ENCODE data around the gene SUMO1. TPM values are rescaled to one million over a fixed set of nuclear protein-coding genes. Genes with fewer than 3 reads are reported as not detected.
"Not testable (repeated sequence)": the region's sequence is repeated elsewhere in the genome, so short reads cannot be mapped to it uniquely, and the experiment has no call there.

The SUMO1 gene
- total RNA-seq, result 10 to 100 TPM; 45.2 to 55.5 (median 52.7) TPM

DNA sequence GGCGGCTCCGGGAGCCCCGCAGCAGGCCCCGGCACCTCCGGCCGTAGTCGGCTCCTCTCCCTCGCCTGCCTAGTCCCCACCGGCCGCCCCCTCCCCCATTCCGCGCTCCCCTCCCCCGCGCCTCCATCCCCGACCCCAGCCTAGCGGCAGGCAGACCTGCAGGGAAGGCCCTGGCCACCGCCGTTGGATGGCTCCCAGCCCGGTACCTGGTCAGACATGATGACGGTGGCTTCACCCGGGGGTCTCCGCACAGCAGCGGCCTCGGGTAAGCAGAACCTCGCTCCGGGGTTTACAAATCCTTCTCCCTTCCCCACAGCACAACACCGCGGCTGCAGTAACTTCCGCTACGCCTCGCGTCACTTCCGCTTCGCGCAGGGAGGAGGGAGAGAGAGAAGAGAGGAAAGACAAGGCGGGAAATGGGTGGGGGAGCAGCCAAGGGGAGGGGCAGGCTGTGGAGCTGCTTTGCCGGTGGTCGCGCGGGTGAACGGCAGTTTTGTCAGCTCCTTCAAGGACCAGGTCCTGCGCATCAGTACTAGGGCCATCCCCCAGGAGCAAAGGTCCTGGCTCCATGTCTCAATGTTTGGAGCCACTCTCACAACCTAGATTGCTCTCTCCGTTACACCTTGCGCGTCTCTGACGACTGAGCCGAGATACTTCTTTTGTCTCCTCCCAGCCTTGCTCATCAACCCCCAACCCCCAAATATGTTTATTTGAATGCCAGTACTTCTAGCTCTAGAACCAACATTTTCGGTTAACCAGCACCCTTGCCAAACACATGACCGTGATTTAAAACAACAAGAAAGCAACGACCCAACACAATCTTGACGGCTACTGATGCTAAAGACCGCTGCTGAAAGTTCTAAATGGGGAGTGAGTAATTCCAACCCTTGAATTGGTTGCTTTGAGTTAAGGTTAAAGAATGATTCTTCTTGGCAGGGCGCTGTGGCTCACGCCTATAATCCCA is at the start of gene SUMO1:
Gene SUMO1, minus strand, starts transcription at position 364 of the 964 bp plus-strand sequence. Its CDS starts 146 bp downstream, at position 218.
- TF ChIP-seq, protein P1, sequence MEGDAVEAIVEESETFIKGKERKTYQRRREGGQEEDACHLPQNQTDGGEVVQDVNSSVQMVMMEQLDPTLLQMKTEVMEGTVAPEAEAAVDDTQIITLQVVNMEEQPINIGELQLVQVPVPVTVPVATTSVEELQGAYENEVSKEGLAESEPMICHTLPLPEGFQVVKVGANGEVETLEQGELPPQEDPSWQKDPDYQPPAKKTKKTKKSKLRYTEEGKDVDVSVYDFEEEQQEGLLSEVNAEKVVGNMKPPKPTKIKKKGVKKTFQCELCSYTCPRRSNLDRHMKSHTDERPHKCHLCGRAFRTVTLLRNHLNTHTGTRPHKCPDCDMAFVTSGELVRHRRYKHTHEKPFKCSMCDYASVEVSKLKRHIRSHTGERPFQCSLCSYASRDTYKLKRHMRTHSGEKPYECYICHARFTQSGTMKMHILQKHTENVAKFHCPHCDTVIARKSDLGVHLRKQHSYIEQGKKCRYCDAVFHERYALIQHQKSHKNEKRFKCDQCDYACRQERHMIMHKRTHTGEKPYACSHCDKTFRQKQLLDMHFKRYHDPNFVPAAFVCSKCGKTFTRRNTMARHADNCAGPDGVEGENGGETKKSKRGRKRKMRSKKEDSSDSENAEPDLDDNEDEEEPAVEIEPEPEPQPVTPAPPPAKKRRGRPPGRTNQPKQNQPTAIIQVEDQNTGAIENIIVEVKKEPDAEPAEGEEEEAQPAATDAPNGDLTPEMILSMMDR (IDR thresholded peaks at IDR 0.05), result no peak
- DNase-seq (ENCODE audit: low spot score) (peak; percentile 79), ATAC-seq (ENCODE audit: low FRiP score) (peak; percentile 96)

DNA sequence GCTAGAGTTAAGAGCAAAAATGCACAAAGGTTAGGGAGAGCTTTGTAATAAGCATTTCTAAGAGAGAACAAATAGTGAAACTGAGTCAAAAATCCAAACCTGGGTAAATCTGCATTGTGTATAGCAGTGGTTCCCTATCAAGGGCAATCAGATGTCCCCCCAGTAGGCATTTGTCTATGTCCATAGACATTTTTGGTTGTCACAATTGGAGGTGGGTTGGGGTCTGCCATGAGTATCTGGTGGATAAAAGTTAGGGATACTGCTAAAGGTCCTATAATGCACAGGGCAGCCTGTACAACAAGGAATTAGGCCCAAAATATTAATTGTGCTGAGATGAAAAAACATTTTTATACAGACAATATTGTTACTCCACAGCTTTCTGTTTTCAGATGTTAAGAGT is 48.2 kb upstream of the SUMO1 start:
- TF ChIP-seq, protein P1 (IDR thresholded peaks at IDR 0.05), result no peak
- ATAC-seq (ENCODE audit: low FRiP score) (no peak), DNase-seq (ENCODE audit: low spot score) (no peak)

DNA sequence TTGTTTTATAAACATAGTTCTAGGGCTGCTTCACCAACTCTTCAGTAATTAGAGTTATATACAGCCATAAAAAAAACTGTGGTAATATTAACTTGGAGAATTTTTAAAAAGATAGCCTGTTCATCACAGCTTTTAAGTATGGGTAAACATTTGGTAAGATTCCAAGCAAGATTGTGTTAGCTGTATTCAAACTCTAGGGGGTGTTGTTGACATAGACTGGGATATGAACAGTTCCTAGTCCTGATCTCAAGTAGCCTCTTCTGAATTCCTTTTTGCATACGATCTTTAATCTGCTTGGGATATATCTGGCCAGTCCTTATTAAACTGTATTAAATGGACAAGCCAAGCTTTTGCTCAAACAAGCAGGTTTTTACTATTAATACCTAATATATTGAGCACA is 40.5 kb upstream of the SUMO1 start:
- DNase-seq (ENCODE audit: low spot score) (no peak), ATAC-seq (ENCODE audit: low FRiP score) (no peak)
- TF ChIP-seq, protein P1 (IDR thresholded peaks at IDR 0.05), result no peak

DNA sequence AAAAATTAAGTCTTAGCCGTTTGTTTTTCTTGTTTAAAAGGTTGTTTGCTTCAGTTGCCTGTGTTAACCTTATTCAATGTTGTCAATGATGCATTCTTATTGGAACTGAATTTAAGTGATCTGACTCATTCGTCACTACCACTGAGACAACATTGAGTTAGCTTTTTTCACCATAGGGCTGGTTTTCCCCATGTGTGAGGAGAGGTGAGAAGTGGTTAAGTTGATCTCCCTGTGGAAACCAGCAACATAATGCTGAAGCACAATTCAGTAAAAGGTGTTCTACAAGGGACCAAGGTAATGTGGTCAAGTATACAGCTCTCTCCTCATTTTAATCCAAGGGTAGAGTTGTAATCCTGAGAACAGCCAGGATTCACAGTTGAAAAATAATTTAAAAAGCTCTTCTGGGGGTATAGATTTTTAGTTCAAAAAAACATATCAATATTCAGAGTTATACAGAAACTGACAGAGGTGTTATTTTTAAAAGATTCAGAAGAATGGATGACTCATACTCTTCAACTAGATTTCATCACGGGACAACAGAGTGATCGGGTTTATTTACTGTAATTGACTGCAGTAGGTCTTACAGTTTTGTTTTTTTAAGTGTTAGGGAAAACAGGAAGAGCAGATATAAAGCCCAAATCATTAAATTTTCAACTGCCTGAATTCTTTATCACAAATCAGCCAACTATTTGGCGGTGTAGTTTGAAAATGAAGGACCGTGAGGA is 39.8 kb upstream of the SUMO1 start:
- DNase-seq (ENCODE audit: low spot score), result no peak
- TF ChIP-seq, protein P1 (IDR thresholded peaks at IDR 0.05), result no peak
- peak; percentile 46 for ATAC-seq (ENCODE audit: low FRiP score)

DNA sequence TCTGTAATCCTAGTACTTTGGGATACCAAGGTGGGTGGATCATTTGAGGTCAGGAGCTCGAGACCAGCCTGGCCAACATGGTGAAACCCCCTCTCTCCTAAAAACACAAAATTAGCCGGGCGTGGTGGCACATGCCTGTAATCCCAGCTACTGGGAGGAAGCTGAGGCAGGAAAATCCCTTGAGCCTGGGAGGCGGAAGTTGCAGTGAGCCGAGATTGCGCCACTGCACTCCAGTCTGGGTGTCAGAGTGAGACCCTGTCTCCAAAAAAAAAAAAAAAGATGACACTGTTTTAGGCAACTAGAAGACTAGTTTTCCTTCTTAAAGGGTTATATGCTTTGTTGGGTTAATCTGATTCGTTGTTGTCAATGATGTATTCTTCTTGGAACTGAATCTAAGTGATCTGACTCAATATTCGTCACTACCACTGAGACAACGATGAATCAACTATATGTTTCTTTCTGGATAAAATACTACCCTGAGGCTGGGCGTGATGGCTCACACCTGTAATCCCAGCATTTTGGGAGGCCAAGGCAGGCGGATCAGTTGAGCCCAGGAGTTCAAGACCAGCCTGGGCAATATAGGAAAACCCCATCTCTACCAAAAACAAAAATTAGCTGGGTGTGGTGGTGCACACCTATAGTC is 37.8 kb upstream of the SUMO1 start:
- DNase-seq (ENCODE audit: low spot score); ATAC-seq (ENCODE audit: low FRiP score): not testable (repeated sequence)

DNA sequence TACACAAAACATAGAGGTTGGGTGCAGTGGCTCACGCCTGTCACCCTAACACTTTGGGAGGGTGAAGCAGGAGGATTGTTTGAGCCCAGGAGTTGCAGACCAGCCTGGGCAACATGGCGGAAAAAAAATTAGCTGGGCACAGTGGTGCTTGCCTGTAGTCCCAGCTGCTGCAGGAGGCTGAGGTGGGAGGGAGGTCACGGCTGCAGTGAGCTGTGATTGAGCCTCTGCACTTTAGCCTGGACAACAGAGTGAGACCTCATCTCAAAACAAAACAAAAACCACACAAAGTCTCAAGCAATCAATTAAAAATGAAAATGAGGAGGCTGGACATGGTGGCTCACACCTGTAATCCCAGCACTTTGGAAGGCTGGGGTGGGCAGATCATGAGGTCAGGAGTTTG is 32.1 kb upstream of the SUMO1 start:
- ATAC-seq (ENCODE audit: low FRiP score) (no peak), DNase-seq (ENCODE audit: low spot score) (no peak)
- TF ChIP-seq, protein P1 (IDR thresholded peaks at IDR 0.05), result no peak

DNA sequence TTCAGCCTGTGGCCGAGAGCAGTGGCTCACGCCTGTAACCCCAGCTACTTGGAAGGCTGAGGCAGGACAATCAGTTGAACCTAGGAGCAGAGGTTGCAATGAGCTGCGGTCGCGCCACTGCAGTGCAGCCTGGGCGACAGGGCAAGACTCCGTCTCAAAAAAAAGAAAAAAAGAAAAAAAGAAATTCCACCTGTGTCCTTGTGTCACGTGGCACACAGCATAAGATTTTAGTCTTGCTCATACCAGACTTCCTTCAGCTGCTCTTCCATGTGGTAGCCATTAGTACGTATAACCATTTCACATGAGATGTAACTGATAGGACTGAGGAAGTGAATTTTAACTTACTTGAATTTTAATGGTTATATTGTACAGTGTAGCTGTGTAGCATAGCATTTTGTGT is 31.2 kb upstream of the SUMO1 start:
- TF ChIP-seq, protein P1 (IDR thresholded peaks at IDR 0.05), result no peak
- ATAC-seq (ENCODE audit: low FRiP score), result no peak
- no peak for DNase-seq (ENCODE audit: low spot score)
